OCI-LY3 (cell line): ENCODE data around the gene TPRA1.

ENCODE experiments used
- CTCF ChIP-seq: fragments of 200-600, 300-600 bp; sonication (generic); IDR thresholded peaks from 2 replicates; pipeline ENCODE4 v1.5.1; 2014; ENCODE audit warnings: antibody characterized with exemption, low read length, low read depth
- EZH2phosphoT487 ChIP-seq: fragments of 200-600 bp; shearing (Covaris generic); IDR thresholded peaks from 2 replicates; pipeline ENCODE4 v1.6.1; 2018; ENCODE audit warnings: antibody characterized with exemption, mixed run types, low read depth

- TF ChIP-seq CTCF (no peak), EZH2phosphoT487 (no peak)
Observed at GRCh38 chr3:127543441-127543840, 47.1 kb downstream of the TPRA1 start.
